WI38 (cell line): Measurements from ENCODE around the gene CELF4.

Experiments
- H3K4me3 ChIP-seq: 2 replicates; pipeline ENCODE4 v1.5.1; 2011; ENCODE audit warnings: low read depth, mild to moderate bottlenecking, control low read depth, low read length
- TF ChIP-seq, protein P1 (sequence below): IDR thresholded peaks from 2 replicates; pipeline ENCODE4 v1.5.1; 2012; ENCODE audit warnings: low read depth, mild to moderate bottlenecking, control low read depth, low read length

The CELF4 gene

DNA sequence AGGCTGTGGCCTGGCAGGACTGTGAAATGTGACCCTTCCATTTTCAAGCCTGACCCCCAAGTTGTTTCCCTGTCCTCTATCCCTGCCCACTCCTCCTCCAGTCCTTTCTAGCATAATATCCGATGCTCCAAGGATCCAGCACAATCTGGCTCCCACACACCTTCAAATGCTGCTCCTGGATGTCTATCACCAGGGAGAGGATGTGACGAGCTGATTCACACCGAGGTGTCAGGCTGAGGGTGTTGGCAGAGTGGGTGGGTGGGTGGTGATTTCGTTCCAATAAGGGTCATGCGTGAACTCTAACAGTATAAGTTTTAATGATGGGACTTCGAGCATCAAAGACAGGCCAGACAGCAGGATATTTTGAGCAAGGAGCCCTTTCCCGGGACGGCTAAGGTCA, 107.8 kb downstream of the CELF4 start:
- H3K4me3 ChIP-seq = no peak overlapping the region
- TF ChIP-seq, protein P1, sequence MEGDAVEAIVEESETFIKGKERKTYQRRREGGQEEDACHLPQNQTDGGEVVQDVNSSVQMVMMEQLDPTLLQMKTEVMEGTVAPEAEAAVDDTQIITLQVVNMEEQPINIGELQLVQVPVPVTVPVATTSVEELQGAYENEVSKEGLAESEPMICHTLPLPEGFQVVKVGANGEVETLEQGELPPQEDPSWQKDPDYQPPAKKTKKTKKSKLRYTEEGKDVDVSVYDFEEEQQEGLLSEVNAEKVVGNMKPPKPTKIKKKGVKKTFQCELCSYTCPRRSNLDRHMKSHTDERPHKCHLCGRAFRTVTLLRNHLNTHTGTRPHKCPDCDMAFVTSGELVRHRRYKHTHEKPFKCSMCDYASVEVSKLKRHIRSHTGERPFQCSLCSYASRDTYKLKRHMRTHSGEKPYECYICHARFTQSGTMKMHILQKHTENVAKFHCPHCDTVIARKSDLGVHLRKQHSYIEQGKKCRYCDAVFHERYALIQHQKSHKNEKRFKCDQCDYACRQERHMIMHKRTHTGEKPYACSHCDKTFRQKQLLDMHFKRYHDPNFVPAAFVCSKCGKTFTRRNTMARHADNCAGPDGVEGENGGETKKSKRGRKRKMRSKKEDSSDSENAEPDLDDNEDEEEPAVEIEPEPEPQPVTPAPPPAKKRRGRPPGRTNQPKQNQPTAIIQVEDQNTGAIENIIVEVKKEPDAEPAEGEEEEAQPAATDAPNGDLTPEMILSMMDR = no peak

- no peak overlapping the region for H3K4me3 ChIP-seq
- TF ChIP-seq, protein P1 = no peak
Measured at GRCh38 chr18:37457341-37457740, 108.3 kb downstream of the CELF4 start.

GRCh38 chr18:37456873-37457272, 108.7 kb downstream of the CELF4 start:
- TF ChIP-seq, protein P1 = no peak

GRCh38 chr18:37456395-37456794, 109.2 kb downstream of the CELF4 start:
- H3K4me3 ChIP-seq = no peak overlapping the region
- TF ChIP-seq, protein P1 = no peak

More at GRCh38 chr18:37456873-37457272, 108.7 kb downstream of the CELF4 start:
- H3K4me3 ChIP-seq = no peak overlapping the region

- TF ChIP-seq, protein P1 = no peak
- no peak overlapping the region for H3K4me3 ChIP-seq
Measured at GRCh38 chr18:37453752-37454151, 111.8 kb downstream of the CELF4 start.

DNA sequence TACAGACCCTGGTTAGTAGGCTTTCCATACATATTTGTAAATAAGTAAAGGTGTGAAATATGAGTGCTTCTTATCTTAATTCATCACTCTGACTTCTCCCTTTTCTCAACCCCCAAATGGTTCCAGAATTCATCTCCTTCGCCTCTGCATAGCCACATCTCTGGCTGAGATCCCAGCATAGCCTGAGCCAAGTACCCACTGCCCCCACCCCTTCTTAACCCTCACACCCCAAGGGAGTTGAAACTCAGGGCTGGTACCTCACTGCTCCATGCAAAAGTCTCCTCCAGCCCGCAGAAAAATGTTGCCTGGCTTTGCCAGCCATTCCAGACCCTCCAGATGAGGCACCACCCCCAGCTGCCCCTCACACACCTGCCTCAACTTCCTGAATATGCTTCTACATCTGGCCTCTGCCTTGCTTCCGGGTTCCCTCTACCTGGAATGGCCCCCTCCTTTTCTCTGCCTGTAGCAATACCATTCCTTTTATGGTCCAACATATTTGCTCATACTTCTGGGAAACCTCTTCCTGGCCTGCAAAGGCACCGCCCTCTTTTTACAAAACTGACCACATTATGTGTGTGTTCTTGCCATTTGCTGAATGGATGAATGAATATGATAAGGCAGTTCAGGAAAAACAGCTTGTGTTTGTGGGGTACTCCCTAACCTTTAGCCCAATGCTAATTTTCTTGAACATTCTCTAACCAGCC, 112.8 kb downstream of the CELF4 start:
- TF ChIP-seq, protein P1 = no peak
- H3K4me3 ChIP-seq = no peak overlapping the region

DNA sequence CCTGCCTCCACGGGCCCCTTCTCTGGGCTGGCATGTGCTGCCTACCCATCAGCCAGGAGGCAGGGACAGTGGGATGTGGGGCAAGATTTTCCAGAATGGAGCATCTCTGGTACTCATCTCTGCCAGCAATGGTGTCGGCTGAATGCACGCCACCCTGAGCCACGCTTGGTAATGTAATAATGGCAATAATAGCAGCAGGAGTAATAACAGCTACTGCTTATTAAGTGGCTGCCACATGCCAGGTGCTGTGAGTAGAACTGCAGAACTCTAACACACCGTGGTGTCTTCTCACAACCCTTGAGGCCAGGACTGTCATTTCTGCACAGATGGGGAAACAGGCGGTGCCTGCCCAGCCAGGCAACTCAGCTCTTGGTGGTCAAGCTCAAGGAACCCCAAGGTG, 113.6 kb downstream of the CELF4 start:
- TF ChIP-seq, protein P1 = no peak
- no peak overlapping the region for H3K4me3 ChIP-seq
